GM20431 (cell line): Measurements from ENCODE around the gene PCDHGA2.
"Not testable (repeated sequence)": the region's sequence is repeated elsewhere in the genome, so short reads cannot be mapped to it uniquely, and the experiment has no call there.

ENCODE experiments used
- in situ Hi-C: fragments of 300-500 bp; cut with MseI, MboI; formaldehyde crosslinking; loops from one replicate; pipeline ENCODE4 v1.15.0; 2020; ENCODE audit warnings: low sequenced_read_pairs; ENCODE audit not compliant: unreplicated experiment

PCDHGA2 gene

GRCh38 chr5:141338538-141339306, at the start of gene PCDHGA2:
PCDHGA2 (plus strand) TSS chr5:141338760.
- in situ Hi-C loops: no loop called here

GRCh38 chr5:141298376-141298775, 40.2 kb upstream of the PCDHGA2 start:
- in situ Hi-C loops: no loop called here

DNA sequence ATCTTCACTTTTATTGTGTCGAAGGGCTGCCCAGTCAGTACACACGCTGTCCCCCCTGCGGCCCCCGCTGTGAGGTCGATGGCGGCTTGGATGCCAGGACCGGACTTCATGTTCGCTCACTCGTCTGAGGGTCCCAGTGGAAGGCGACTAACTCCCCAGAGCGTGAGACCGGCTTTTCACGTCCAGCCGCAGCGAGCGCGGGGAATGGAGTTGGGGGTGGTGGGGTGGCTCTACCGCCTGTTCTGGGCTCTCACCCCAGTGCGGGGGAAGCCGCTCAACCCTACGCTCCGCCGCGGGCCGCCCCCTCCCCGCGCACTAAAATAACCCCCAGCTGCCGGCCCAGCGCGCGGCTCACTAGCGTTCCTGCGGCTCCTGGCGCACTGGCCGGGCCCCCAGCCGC, 34.8 kb upstream of the PCDHGA2 start, which contains the start of gene SLC25A2:
TSS of gene SLC25A2 (minus strand) at position 294 of the 400 bp plus-strand sequence. CDS start at position 110, 184 bp downstream.
- in situ Hi-C loops: no loop called here

- in situ Hi-C loops: no loop called here
These were observed 31.9 kb upstream of the PCDHGA2 start for GRCh38 chr5:141306630-141307029.

DNA sequence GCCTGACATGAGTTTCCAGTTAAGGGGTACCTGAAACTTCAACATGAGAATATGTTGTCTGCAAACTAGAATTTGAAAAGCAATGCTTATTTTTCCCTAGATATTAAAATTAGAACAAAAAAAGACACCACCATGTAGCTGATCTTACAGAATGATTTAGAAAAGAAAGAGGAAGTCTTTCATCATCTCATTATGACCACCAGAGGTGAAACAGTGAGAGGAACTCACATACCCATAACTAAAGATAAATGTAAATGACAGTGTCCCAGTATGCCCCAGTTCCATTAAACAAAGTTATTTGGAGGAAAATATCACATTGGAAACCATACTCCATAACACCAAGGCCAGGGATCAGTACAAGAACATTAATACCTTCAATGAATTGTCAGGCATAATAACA, 24.8 kb upstream of the PCDHGA2 start:
- in situ Hi-C loops: no loop called here

GRCh38 chr5:141316963-141317362, 21.6 kb upstream of the PCDHGA2 start:
- in situ Hi-C loops: not testable (repeated sequence)

DNA sequence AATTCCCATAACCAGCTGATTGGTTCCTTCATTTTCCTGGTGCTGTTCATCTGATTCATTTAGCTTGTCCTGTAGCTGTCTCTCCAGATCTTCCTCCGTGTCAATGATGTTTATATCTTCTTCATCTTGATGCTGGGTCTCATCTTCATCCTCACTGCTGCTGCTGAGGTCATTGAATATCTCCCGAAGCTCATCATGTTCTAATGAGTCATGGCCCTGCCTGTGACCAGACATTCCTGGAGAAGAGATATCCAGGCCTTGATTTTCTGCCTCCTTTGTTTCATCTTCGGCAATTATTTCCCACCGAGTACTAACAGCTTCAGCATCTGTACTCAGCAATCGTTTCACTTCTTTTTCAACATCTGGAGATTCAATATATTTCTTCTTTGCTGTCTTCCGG, 19.4 kb upstream of the PCDHGA2 start:
- in situ Hi-C loops: no loop called here

DNA sequence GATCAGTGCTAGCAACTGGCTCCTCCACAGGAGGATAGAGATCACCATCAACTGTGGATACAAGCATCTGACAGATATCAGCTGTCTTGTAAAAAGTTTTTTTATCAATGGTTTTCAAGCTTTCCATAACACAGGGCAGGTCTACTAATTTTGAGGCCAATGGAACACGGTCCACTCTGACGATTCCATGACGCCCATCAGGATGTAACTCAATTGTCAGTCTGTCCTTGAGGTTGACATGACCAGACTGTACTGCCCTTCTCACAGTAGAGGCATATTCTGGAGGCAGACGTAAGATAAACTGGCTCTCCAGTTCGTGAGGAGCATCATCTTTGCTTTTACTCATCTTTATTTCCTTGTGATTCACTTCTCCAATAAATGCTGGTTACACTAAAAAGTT, 18.9 kb upstream of the PCDHGA2 start:
- in situ Hi-C loops: no loop called here

- in situ Hi-C loops: no loop called here
These were observed 18.1 kb upstream of the PCDHGA2 start, which contains the start of gene TAF7 for GRCh38 chr5:141320225-141321169. TAF7 (minus strand) TSS chr5:141320784; CDS start chr5:141320044, 740 bp downstream.

GRCh38 chr5:141322261-141322660, 16.3 kb upstream of the PCDHGA2 start:
- in situ Hi-C loops: no loop called here

DNA sequence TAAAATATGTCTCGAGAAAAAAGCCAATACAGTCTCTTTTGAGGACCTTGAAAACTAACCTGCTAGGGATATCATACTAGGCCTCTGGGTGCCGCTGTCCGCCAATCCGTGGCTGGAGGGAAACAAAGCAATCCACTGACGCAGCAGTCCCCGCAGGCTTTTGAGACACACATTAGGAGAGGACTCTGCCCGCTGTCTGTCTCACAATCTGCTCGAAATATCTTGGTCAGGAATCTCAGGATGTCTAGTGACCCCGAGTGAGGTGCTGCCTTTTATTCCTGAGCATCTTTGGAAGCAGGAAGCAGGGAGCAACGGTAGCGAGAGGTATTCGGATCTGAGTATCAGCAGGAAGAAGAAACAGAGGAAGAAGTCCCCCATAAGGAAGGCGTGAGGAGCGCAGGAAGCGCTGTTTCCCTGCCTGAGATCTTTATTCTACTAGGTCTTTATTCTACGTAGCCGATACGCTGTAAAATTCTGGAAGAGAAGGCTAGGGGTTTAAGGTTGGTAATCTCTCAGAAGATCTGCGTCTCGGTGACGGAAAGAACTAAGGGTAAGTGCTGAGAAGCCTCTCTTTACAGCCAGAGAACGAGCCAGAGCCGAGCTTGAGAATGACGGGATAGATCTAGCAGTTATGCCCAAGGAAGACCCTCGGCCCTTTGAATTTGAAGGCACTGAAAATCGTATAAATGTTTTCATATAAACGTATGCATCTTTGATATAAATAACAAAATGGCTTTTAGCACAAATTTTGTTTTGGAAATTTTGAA, 12.3 kb upstream of the PCDHGA2 start:
- in situ Hi-C loops: no loop called here

DNA sequence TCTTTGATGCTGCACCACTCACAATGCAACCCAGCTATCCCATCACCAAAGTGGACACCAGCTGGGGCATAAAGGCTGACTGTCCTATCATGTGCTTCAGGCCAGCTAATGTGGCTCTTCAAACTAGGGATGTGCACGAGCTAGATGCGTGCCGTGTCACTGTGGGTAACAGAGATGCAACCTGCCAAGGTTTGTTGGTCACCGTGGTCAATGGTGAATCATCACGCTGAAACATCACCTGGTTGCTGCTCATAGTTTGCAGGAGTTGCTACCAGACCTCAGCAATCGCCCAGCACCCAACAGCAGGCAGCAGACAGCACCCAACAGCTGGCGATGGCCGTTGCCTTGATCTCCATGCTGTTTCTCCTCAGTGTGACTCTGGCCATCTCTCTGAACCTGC, 10.3 kb upstream of the PCDHGA2 start:
- in situ Hi-C loops: no loop called here

DNA sequence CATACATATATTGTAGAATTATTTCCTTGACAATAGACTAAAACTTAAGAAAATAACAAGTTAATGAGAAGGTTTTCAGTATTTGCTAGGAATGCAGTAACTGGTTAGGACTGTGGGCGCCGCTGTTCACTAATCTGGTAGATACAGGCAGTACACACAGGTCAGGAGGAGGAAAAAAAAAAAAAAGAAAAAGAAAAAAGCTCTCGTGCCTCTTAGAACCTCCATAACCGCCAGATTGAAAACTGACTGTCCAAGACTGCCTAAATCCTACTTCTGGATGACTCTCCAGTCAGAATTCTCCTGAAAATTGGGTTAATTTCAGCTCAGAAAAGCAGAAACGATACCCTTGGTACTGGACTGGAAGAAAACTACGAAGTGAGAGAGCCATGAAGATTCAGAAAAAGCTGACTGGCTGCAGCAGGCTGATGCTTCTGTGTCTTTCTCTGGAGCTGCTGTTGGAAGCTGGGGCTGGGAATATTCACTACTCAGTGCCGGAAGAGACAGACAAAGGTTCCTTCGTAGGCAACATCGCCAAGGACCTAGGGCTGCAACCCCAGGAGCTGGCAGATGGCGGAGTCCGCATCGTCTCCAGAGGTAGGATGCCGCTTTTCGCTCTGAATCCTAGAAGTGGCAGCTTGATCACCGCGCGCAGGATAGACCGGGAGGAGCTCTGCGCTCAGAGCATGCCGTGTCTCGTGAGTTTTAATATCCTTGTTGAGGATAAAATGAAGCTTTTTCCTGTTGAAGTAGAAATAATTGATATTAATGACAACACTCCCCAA, 8.1 kb upstream of the PCDHGA2 start, which contains the start of gene PCDHGA1:
TSS of gene PCDHGA1 (plus strand) at position 216 of the 782 bp plus-strand sequence.
- in situ Hi-C loops: no loop called here

GRCh38 chr5:141332571-141332970, 6.0 kb upstream of the PCDHGA2 start:
- in situ Hi-C loops: not testable (repeated sequence)

DNA sequence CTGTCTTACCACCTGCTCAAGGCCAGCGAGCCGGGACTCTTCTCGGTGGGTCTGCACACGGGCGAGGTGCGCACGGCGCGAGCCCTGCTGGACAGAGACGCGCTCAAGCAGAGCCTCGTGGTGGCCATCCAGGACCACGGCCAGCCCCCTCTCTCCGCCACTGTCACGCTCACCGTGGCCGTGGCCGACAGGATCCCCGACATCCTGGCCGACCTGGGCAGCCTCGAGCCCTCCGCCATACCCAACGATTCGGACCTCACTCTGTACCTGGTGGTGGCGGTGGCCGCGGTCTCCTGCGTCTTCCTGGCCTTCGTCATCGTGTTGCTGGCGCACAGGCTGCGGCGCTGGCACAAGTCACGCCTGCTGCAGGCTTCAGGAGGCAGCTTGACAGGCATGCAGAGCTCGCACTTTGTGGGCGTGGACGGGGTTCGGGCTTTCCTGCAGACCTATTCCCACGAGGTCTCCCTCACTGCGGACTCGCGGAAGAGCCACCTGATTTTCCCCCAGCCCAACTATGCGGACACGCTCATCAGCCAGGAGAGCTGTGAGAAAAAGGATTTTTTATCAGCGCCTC, 2.3 kb downstream of the PCDHGA2 start:
- in situ Hi-C loops: not testable (repeated sequence)

- in situ Hi-C loops: no loop called here
These were observed 4.2 kb downstream of the PCDHGA2 start for GRCh38 chr5:141342773-141343172.

- in situ Hi-C loops: no loop called here
These were observed 4.8 kb downstream of the PCDHGA2 start, which contains the start of gene PCDHGA3 for GRCh38 chr5:141343242-141343952. PCDHGA3 (plus strand) TSS chr5:141343829; CDS start chr5:141344034, 205 bp downstream.

GRCh38 chr5:141343953-141344463, 5.4 kb downstream of the PCDHGA2 start:
- in situ Hi-C loops: no loop called here
